HCT116 (cell line): ENCODE results near the gene ADGRL3.

Experiments used
- CTCF ChIP-seq, 3 experiments: fragments of 200-600 bp in 1 of 3; sonication (generic) in 1 of 3; IDR thresholded peaks in 2 of 3; conservative IDR thresholded peaks in 1 of 3; 2 replicates each; pipeline ENCODE4 v1.5.1; 2012 to 2017; ENCODE audit warnings: low read depth in 2 of 3, low read length in 2 of 3, antibody characterized with exemption in 1 of 3, borderline replicate concordance in 1 of 3, control low read depth in 1 of 3, mild to moderate bottlenecking in 1 of 3, mixed read lengths in 1 of 3, mixed run types in 1 of 3, moderate library complexity in 1 of 3; ENCODE audit not compliant: insufficient read depth in 1 of 3
- ELF1 ChIP-seq: IDR thresholded peaks from 2 replicates; pipeline ENCODE4 v1.6.1; 2012; ENCODE audit warnings: low read depth, borderline replicate concordance
- EZH2 ChIP-seq: fragments of 200-600 bp; sonication (generic); IDR thresholded peaks from 2 replicates; pipeline ENCODE4 v1.6.1; 2017; ENCODE audit warnings: antibody characterized with exemption, mixed run types
- FOSL1 ChIP-seq: IDR thresholded peaks from 2 replicates; pipeline ENCODE4 v1.6.1; 2012; ENCODE audit warnings: low read depth
- MAX ChIP-seq: IDR thresholded peaks from 2 replicates; pipeline ENCODE4 v1.6.1; 2012
- POLR2A ChIP-seq: IDR thresholded peaks from 2 replicates; pipeline ENCODE4 v1.7.0; 2011; ENCODE audit warnings: borderline replicate concordance; ENCODE audit not compliant: insufficient read depth, insufficient read length; ENCODE audit errors: extremely low read depth
- POLR2AphosphoS5 ChIP-seq: IDR thresholded peaks from 2 replicates; pipeline ENCODE4 v1.6.1; 2011; ENCODE audit warnings: mild to moderate bottlenecking, low read depth, low read length, moderate library complexity
- SIN3A ChIP-seq: IDR thresholded peaks from 2 replicates; pipeline ENCODE4 v1.6.1; 2012; ENCODE audit warnings: low read depth
- SP1 ChIP-seq: IDR thresholded peaks from 2 replicates; pipeline ENCODE4 v1.6.1; 2012; ENCODE audit warnings: low read depth

DNA sequence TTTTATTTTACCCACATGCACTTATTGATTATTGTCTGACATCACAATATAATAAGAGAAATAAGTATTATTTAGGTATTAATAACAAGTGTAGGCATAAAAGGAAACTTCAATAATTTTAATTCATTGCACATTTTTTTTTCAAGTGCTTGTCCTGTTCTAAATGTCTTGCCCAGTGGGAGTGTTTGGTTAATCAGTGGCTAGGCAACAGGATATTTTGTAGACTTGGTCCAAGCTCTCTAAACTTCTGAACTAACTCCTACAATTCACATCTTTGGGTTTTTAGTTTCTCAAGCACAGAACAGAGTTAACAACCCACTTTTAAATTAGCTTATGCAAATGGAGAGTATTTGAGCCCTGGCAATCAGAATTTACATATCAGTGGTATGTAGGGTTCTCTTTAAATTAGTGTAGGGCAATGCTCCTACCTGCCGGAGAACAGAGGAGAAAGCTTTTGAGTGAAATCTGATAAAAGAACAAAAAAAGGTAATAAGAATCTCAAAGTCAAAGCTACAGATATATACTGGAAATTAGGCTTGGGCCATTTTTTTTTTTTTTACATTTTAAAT is 353.5 kb downstream of the ADGRL3 start:
- TF ChIP-seq CTCF (IDR thresholded peaks at IDR 0.05 in 2 of 3, conservative IDR thresholded peaks at IDR 0.05 in 1 of 3; ENCODE audit: borderline replicate concordance in 1 of 3, insufficient read depth in 1 of 3, low read depth in 2 of 3, low read length in 2 of 3) (no peak), POLR2AphosphoS5 (no peak), POLR2A (no peak), EZH2 (no peak), SIN3A (no peak), SP1 (no peak), MAX (no peak), FOSL1 (no peak), ELF1 (no peak)
